Endothelial cell of umbilical vein (primary cell): Measurements from ENCODE around the gene PTPRK. TPM values are rescaled to one million over a fixed set of nuclear protein-coding genes. Genes with fewer than 3 reads are reported as not detected.
A peak's percentile ranks its signal among the peaks of the same experiment; 100 is the strongest.

Source experiments
- BruUV-seq: library from RNA; stranded (reverse); fragments of 400-500 nt; replicated peaks from 2 replicates; lab custom pipeline; 2021; lab: Mats Ljungman, UMichigan
- CTCF ChIA-PET: fragments of 300-600, 350-600 bp; sonication (Branson Sonifier 250); formaldehyde crosslinking; loops from one replicate; lab custom pipeline; 2021; ENCODE audit warnings: antibody characterized with exemption, inconsistent platforms; lab: Charles Lee
- POLR2A ChIA-PET: fragments of 300-600, 350-600 bp; sonication (Branson Sonifier 250); formaldehyde crosslinking; loops from one replicate; lab custom pipeline; 2021; ENCODE audit warnings: antibody characterized with exemption, inconsistent platforms; lab: Charles Lee
- DNase-seq: peaks from one replicate; pipeline ENCODE4 v3.0.0-alpha.2; 2011; ENCODE audit warnings: low read depth, low spot score
- FAIRE-seq: peaks from 2 replicates; lab custom pipeline; 2011; peaks lifted over from hg19 to GRCh38; lab: Jason Lieb, UNC
- H2AFZ ChIP-seq: 2 replicates; pipeline ENCODE4 v1.6.0; 2012; ENCODE audit warnings: low read depth, low read length, control low read depth, inconsistent platforms
- H3K27ac ChIP-seq: 2 replicates; pipeline ENCODE4 v1.5.1; 2011; ENCODE audit warnings: low read depth, mild to moderate bottlenecking, control low read depth, low read length, moderate library complexity; ENCODE audit not compliant: insufficient read depth
- H3K27me3 ChIP-seq, 2 experiments: 2 replicates each; pipeline versions ENCODE4 v1.6.0 to v1.6.1; 2011; ENCODE audit warnings: low read length in 2 of 2, mixed read lengths in 1 of 2; ENCODE audit not compliant: control insufficient read depth in 2 of 2, insufficient read depth in 2 of 2
- H3K36me3 ChIP-seq, 2 experiments: 2 replicates in 1 of 2; 3 replicates in 1 of 2; pipeline ENCODE4 v1.5.1; 2011; ENCODE audit warnings: low read length in 2 of 2, mild to moderate bottlenecking in 1 of 2, moderate library complexity in 1 of 2; ENCODE audit not compliant: control insufficient read depth in 2 of 2, insufficient read depth in 2 of 2; ENCODE audit errors: extremely low read depth in 1 of 2
- H3K4me1 ChIP-seq: 3 replicates; pipeline ENCODE4 v1.5.1; 2011; ENCODE audit warnings: mild to moderate bottlenecking, low read length; ENCODE audit not compliant: control insufficient read depth, insufficient read depth; ENCODE audit errors: extremely low read depth
- H3K4me2 ChIP-seq: 2 replicates; pipeline ENCODE4 v1.6.1; 2011; ENCODE audit warnings: low read length, control low read depth, mixed read lengths; ENCODE audit not compliant: insufficient read depth
- H3K4me3 ChIP-seq, 3 experiments: fragments of 200-600 bp in 1 of 3; sonication (generic), shearing (Covaris generic) in 1 of 3; replicated peaks in 1 of 3; 2 replicates each; pipeline ENCODE4 v1.5.1; 2011 to 2016; ENCODE audit warnings: control low read depth in 3 of 3, low read length in 3 of 3, mild to moderate bottlenecking in 2 of 3, inconsistent platforms in 1 of 3, low read depth in 1 of 3, moderate library complexity in 1 of 3; ENCODE audit not compliant: insufficient read depth in 1 of 3
- H3K79me2 ChIP-seq: 2 replicates; pipeline ENCODE4 v1.6.0; 2012; ENCODE audit warnings: low read length, inconsistent platforms; ENCODE audit not compliant: control insufficient read depth, insufficient read depth
- H3K9ac ChIP-seq: replicated peaks from 2 replicates; pipeline ENCODE3; 2011; ENCODE audit warnings: low read length, control low read depth; ENCODE audit not compliant: insufficient read depth; ENCODE audit errors: extremely low read depth
- H3K9me1 ChIP-seq: replicated peaks from 3 replicates; pipeline ENCODE4 v1.6.0; 2011; ENCODE audit warnings: mild to moderate bottlenecking, low read length; ENCODE audit not compliant: control insufficient read depth, insufficient read depth; ENCODE audit errors: extremely low read depth
- H3K9me3 ChIP-seq: replicated peaks from 2 replicates; pipeline ENCODE4 v1.5.1; 2012; ENCODE audit warnings: low read length, inconsistent platforms; ENCODE audit not compliant: control insufficient read depth, insufficient read depth
- H4K20me1 ChIP-seq: replicated peaks from 2 replicates; pipeline ENCODE3; 2011; ENCODE audit warnings: mild to moderate bottlenecking, low read length; ENCODE audit not compliant: control insufficient read depth, insufficient read depth; ENCODE audit errors: extremely low read depth
- CTCF ChIP-seq, 2 donors: IDR thresholded peaks; 1 replicate in 1 of 2; 2 replicates in 1 of 2; pipeline ENCODE4 v1.5.1; 2011; ENCODE audit warnings: low read length in 2 of 2, mild to moderate bottlenecking in 2 of 2, moderate library complexity in 2 of 2, control low read depth in 1 of 2, inconsistent platforms in 1 of 2, low read depth in 1 of 2; ENCODE audit not compliant: insufficient read depth in 1 of 2; ENCODE audit errors: extremely low read depth in 1 of 2
- JUN ChIP-seq: IDR thresholded peaks from 2 replicates; pipeline ENCODE4 v1.6.1; 2011; ENCODE audit warnings: borderline replicate concordance, low read depth; ENCODE audit not compliant: insufficient read length, insufficient read depth
- MAX ChIP-seq: IDR thresholded peaks from 2 replicates; pipeline ENCODE4 v1.6.1; 2011; ENCODE audit not compliant: insufficient read depth, insufficient read length
- MYC ChIP-seq: IDR thresholded peaks from one replicate; pipeline ENCODE4 v1.6.1; 2011; ENCODE audit warnings: mild to moderate bottlenecking, low read depth, low read length
- POLR2A ChIP-seq: IDR thresholded peaks from 2 replicates; pipeline ENCODE4 v1.6.1; 2012; ENCODE audit warnings: low read depth, mild to moderate bottlenecking, control low read depth, low read length
- POLR2AphosphoS5 ChIP-seq: IDR thresholded peaks from 2 replicates; pipeline ENCODE4 v1.6.1; 2012; ENCODE audit warnings: low read depth, mild to moderate bottlenecking, control low read depth, low read length, moderate library complexity; ENCODE audit not compliant: insufficient read depth
- dilution Hi-C: fragments of 300-500 bp; cut with MboI; formaldehyde crosslinking; loops from one replicate; pipeline ENCODE4 v1.15.0; 2019; ENCODE audit warnings: low sequenced_read_pairs; ENCODE audit not compliant: extremely low pct_ligation_motif_present
- intact Hi-C: fragments of 100-400 bp; cut with micrococcal nuclease; formaldehyde crosslinking; loops from one replicate; pipeline ENCODE4 v1.10.0; 2022
- polyA plus RNA-seq, 4 experiments: library from polyadenylated mRNA; depleted of rRNA in 3 of 4; stranded (reverse) in 3 of 4; unstranded in 1 of 4; fragments of >200 nt; gene quantifications; 2 replicates each; pipeline versions ENCODE4 v1.2.1 to v1.2.3, GENCODE V29; 2011 to 2012; ENCODE audit warnings: missing spikeins in 1 of 4
- total RNA-seq: library from RNA; stranded (reverse); gene quantifications from 2 replicates; pipeline ENCODE4 v1.2.3, GENCODE V29; 2021

Gene PTPRK
- total and polyA plus RNA-seq, 2 donors (not counting 3 experiments of a cell fraction or from before 2014, with no cell fraction given), result 15.2 to 74.0 TPM

- Histone ChIP-seq H4K20me1 (no peaks in the 10 kb centered on the region), H3K9me1 (no peaks in the 10 kb centered on the region), H3K9me3 (no peaks in the 10 kb centered on the region), H3K27ac (peak overlapping the region; percentile 32), H3K4me1 (peaks cover 33% of the 10 kb centered on the region), H3K4me3 (no peak overlapping the region), H3K9ac (no peak overlapping the region), H3K4me2 (no peak overlapping the region), H3K79me2 (peaks cover 71% of the 10 kb centered on the region), H3K36me3 (no peaks in the 10 kb centered on the region), H2AFZ (no peak overlapping the region), H3K27me3 (no peaks in the 10 kb centered on the region)
- FAIRE-seq (peak; percentile 49), DNase-seq (peak; percentile 67)
- ChIA-PET POLR2A (no interaction called here), CTCF (interaction anchor here (1.2 kb wide), 1 partner anchor 627 kb away, joined by 4 read pairs; no protein-coding TSS in a partner anchor)
- no TSS peak for BruUV-seq
- intact Hi-C loops, result loop anchor here (1.0 kb wide), 2 partner anchors 9 to 27 kb away; no protein-coding TSS in a partner anchor
- no peak for TF ChIP-seq POLR2AphosphoS5
- TF ChIP-seq MYC, result no peak
- TF ChIP-seq MAX, result no peak
- TF ChIP-seq POLR2A, result no peak
- peak; percentile 1 for TF ChIP-seq JUN
- TF ChIP-seq CTCF (IDR thresholded peaks at IDR 0.05; ENCODE audit: extremely low read depth in 1 of 2, insufficient read depth in 1 of 2, low read depth in 1 of 2, low read length in 2 of 2), result no peak
- dilution Hi-C loops, result no loop called here
Measured at GRCh38 chr6:128482642-128483041, 37.8 kb downstream of the PTPRK start.
